Measurements from ENCODE around the gene GRWD1.

GRCh38 chr19:48441360-48442050 is 4.3 kb upstream of the GRWD1 start:
- TF ChIP-seq CTCF (IDR thresholded peaks at IDR 0.05; ENCODE audit: low read depth, low read length) (no peak), POLR2A (IDR thresholded peaks at IDR 0.05; ENCODE audit: extremely low read depth, insufficient read length) (no peak), MAX (IDR thresholded peaks at IDR 0.05; ENCODE audit: low read depth, low read length) (no peak)

Measured in NB4 (cell line).